Endothelial cell of umbilical vein (primary cell): ENCODE measurements around the gene BET1L. TPM values are rescaled to one million over a fixed set of nuclear protein-coding genes. Genes with fewer than 3 reads are reported as not detected.

Experiments
- BruUV-seq: library from RNA; stranded (reverse); fragments of 400-500 nt; replicated peaks from 2 replicates; lab custom pipeline; 2021; lab: Mats Ljungman, UMichigan
- CTCF ChIA-PET: fragments of 300-600, 350-600 bp; sonication (Branson Sonifier 250); formaldehyde crosslinking; loops from one replicate; lab custom pipeline; 2021; ENCODE audit warnings: antibody characterized with exemption, inconsistent platforms; lab: Charles Lee
- POLR2A ChIA-PET: fragments of 300-600, 350-600 bp; sonication (Branson Sonifier 250); formaldehyde crosslinking; loops from one replicate; lab custom pipeline; 2021; ENCODE audit warnings: antibody characterized with exemption, inconsistent platforms; lab: Charles Lee
- DNase-seq: peaks from one replicate; pipeline ENCODE4 v3.0.0-alpha.2; 2011; ENCODE audit warnings: low read depth, low spot score
- FAIRE-seq: peaks from 2 replicates; lab custom pipeline; 2011; peaks lifted over from hg19 to GRCh38; lab: Jason Lieb, UNC
- H2AFZ ChIP-seq: 2 replicates; pipeline ENCODE4 v1.6.0; 2012; ENCODE audit warnings: low read depth, low read length, control low read depth, inconsistent platforms
- H3K27ac ChIP-seq: 2 replicates; pipeline ENCODE4 v1.5.1; 2011; ENCODE audit warnings: low read depth, mild to moderate bottlenecking, control low read depth, low read length, moderate library complexity; ENCODE audit not compliant: insufficient read depth
- H3K27me3 ChIP-seq, 2 experiments: 2 replicates each; pipeline versions ENCODE4 v1.6.0 to v1.6.1; 2011; ENCODE audit warnings: low read length in 2 of 2, mixed read lengths in 1 of 2; ENCODE audit not compliant: control insufficient read depth in 2 of 2, insufficient read depth in 2 of 2
- H3K36me3 ChIP-seq, 2 experiments: 2 replicates in 1 of 2; 3 replicates in 1 of 2; pipeline ENCODE4 v1.5.1; 2011; ENCODE audit warnings: low read length in 2 of 2, mild to moderate bottlenecking in 1 of 2, moderate library complexity in 1 of 2; ENCODE audit not compliant: control insufficient read depth in 2 of 2, insufficient read depth in 2 of 2; ENCODE audit errors: extremely low read depth in 1 of 2
- H3K4me1 ChIP-seq: 3 replicates; pipeline ENCODE4 v1.5.1; 2011; ENCODE audit warnings: mild to moderate bottlenecking, low read length; ENCODE audit not compliant: control insufficient read depth, insufficient read depth; ENCODE audit errors: extremely low read depth
- H3K4me2 ChIP-seq: 2 replicates; pipeline ENCODE4 v1.6.1; 2011; ENCODE audit warnings: low read length, control low read depth, mixed read lengths; ENCODE audit not compliant: insufficient read depth
- H3K4me3 ChIP-seq, 3 experiments: fragments of 200-600 bp in 1 of 3; sonication (generic), shearing (Covaris generic) in 1 of 3; replicated peaks in 1 of 3; 2 replicates each; pipeline ENCODE4 v1.5.1; 2011 to 2016; ENCODE audit warnings: control low read depth in 3 of 3, low read length in 3 of 3, mild to moderate bottlenecking in 2 of 3, inconsistent platforms in 1 of 3, low read depth in 1 of 3, moderate library complexity in 1 of 3; ENCODE audit not compliant: insufficient read depth in 1 of 3
- H3K79me2 ChIP-seq: 2 replicates; pipeline ENCODE4 v1.6.0; 2012; ENCODE audit warnings: low read length, inconsistent platforms; ENCODE audit not compliant: control insufficient read depth, insufficient read depth
- H3K9ac ChIP-seq: replicated peaks from 2 replicates; pipeline ENCODE3; 2011; ENCODE audit warnings: low read length, control low read depth; ENCODE audit not compliant: insufficient read depth; ENCODE audit errors: extremely low read depth
- H3K9me1 ChIP-seq: replicated peaks from 3 replicates; pipeline ENCODE4 v1.6.0; 2011; ENCODE audit warnings: mild to moderate bottlenecking, low read length; ENCODE audit not compliant: control insufficient read depth, insufficient read depth; ENCODE audit errors: extremely low read depth
- H3K9me3 ChIP-seq: replicated peaks from 2 replicates; pipeline ENCODE4 v1.5.1; 2012; ENCODE audit warnings: low read length, inconsistent platforms; ENCODE audit not compliant: control insufficient read depth, insufficient read depth
- H4K20me1 ChIP-seq: replicated peaks from 2 replicates; pipeline ENCODE3; 2011; ENCODE audit warnings: mild to moderate bottlenecking, low read length; ENCODE audit not compliant: control insufficient read depth, insufficient read depth; ENCODE audit errors: extremely low read depth
- FOS ChIP-seq: IDR thresholded peaks from 2 replicates; pipeline ENCODE4 v1.6.1; 2011; ENCODE audit warnings: mild to moderate bottlenecking, low read length, moderate library complexity, borderline replicate concordance; ENCODE audit not compliant: insufficient read depth
- GATA2 ChIP-seq: IDR thresholded peaks from 2 replicates; pipeline ENCODE4 v1.7.0; 2011; ENCODE audit warnings: low read depth, mild to moderate bottlenecking, moderate library complexity, mixed read lengths, low read length; ENCODE audit not compliant: insufficient read length, insufficient read depth
- JUN ChIP-seq: IDR thresholded peaks from 2 replicates; pipeline ENCODE4 v1.6.1; 2011; ENCODE audit warnings: borderline replicate concordance, low read depth; ENCODE audit not compliant: insufficient read length, insufficient read depth
- MYC ChIP-seq: IDR thresholded peaks from one replicate; pipeline ENCODE4 v1.6.1; 2011; ENCODE audit warnings: mild to moderate bottlenecking, low read depth, low read length
- POLR2A ChIP-seq: IDR thresholded peaks from 2 replicates; pipeline ENCODE4 v1.6.1; 2012; ENCODE audit warnings: low read depth, mild to moderate bottlenecking, control low read depth, low read length
- POLR2AphosphoS5 ChIP-seq: IDR thresholded peaks from 2 replicates; pipeline ENCODE4 v1.6.1; 2012; ENCODE audit warnings: low read depth, mild to moderate bottlenecking, control low read depth, low read length, moderate library complexity; ENCODE audit not compliant: insufficient read depth
- dilution Hi-C: fragments of 300-500 bp; cut with MboI; formaldehyde crosslinking; loops from one replicate; pipeline ENCODE4 v1.15.0; 2019; ENCODE audit warnings: low sequenced_read_pairs; ENCODE audit not compliant: extremely low pct_ligation_motif_present
- intact Hi-C: fragments of 100-400 bp; cut with micrococcal nuclease; formaldehyde crosslinking; loops from one replicate; pipeline ENCODE4 v1.10.0; 2022
- polyA plus RNA-seq, 4 experiments: library from polyadenylated mRNA; depleted of rRNA in 3 of 4; stranded (reverse) in 3 of 4; unstranded in 1 of 4; fragments of >200 nt; gene quantifications; 2 replicates each; pipeline versions ENCODE4 v1.2.1 to v1.2.3, GENCODE V29; 2011 to 2012; ENCODE audit warnings: missing spikeins in 1 of 4
- total RNA-seq: library from RNA; stranded (reverse); gene quantifications from 2 replicates; pipeline ENCODE4 v1.2.3, GENCODE V29; 2021
- TF ChIP-seq, protein P1 (sequence below), 2 donors: IDR thresholded peaks; 1 replicate in 1 of 2; 2 replicates in 1 of 2; pipeline ENCODE4 v1.5.1; 2011; ENCODE audit warnings: low read length in 2 of 2, mild to moderate bottlenecking in 2 of 2, moderate library complexity in 2 of 2, control low read depth in 1 of 2, inconsistent platforms in 1 of 2, low read depth in 1 of 2; ENCODE audit not compliant: insufficient read depth in 1 of 2; ENCODE audit errors: extremely low read depth in 1 of 2
- TF ChIP-seq, protein P2 (sequence below): IDR thresholded peaks from 2 replicates; pipeline ENCODE4 v1.6.1; 2011; ENCODE audit not compliant: insufficient read depth, insufficient read length

Gene BET1L
- total and polyA plus RNA-seq, 2 donors (not counting 3 experiments of a cell fraction or from before 2014, with no cell fraction given): 31.0 to 80.0 TPM

DNA sequence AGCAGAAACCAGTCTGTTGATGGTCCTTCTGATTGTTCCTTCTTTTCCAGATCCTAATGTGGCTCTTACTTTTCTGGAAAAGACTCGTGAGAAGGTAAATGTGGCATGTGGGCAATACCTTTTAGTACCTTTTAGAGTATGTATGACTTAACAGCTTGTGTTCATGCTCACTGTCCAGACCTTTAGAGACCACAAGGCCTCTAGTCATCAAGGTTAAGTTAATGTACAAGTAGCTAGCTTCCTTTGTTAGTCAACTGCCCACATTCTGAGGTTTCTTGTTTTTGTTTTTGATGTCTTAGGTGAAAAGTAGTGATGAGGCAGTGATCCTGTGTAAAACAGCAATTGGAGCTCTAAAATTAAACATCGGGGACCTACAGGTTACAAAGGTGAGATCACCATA is 37.2 kb upstream of the BET1L start:
- H4K20me1 ChIP-seq: no peaks in the 10 kb centered on the region
- H3K27me3 ChIP-seq: no peaks in the 10 kb centered on the region
- no peak for DNase-seq
- no peaks in the 10 kb centered on the region for H3K9me3 ChIP-seq
- CTCF ChIA-PET: no interaction called here
- no peaks in the 10 kb centered on the region for H3K4me1 ChIP-seq
- no peaks in the 10 kb centered on the region for H3K9me1 ChIP-seq
- intact Hi-C loops (no loop called here), dilution Hi-C loops (no loop called here)
- no TSS peak for BruUV-seq
- peaks cover 20 to 35% of the 10 kb centered on the region in 2 experiments for H3K36me3 ChIP-seq
- POLR2A ChIA-PET: no interaction called here
- no peak overlapping the region for H3K4me3 ChIP-seq
- H3K9ac ChIP-seq: no peak overlapping the region
- TF ChIP-seq FOS (no peak), POLR2AphosphoS5 (no peak), GATA2 (no peak), JUN (no peak), MYC (no peak), POLR2A (no peak)
- TF ChIP-seq, protein P1, sequence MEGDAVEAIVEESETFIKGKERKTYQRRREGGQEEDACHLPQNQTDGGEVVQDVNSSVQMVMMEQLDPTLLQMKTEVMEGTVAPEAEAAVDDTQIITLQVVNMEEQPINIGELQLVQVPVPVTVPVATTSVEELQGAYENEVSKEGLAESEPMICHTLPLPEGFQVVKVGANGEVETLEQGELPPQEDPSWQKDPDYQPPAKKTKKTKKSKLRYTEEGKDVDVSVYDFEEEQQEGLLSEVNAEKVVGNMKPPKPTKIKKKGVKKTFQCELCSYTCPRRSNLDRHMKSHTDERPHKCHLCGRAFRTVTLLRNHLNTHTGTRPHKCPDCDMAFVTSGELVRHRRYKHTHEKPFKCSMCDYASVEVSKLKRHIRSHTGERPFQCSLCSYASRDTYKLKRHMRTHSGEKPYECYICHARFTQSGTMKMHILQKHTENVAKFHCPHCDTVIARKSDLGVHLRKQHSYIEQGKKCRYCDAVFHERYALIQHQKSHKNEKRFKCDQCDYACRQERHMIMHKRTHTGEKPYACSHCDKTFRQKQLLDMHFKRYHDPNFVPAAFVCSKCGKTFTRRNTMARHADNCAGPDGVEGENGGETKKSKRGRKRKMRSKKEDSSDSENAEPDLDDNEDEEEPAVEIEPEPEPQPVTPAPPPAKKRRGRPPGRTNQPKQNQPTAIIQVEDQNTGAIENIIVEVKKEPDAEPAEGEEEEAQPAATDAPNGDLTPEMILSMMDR (IDR thresholded peaks at IDR 0.05; ENCODE audit: extremely low read depth in 1 of 2, insufficient read depth in 1 of 2, low read depth in 1 of 2, low read length in 2 of 2): no peak
- TF ChIP-seq, protein P2, sequence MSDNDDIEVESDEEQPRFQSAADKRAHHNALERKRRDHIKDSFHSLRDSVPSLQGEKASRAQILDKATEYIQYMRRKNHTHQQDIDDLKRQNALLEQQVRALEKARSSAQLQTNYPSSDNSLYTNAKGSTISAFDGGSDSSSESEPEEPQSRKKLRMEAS: no peak
- no peak overlapping the region for H3K27ac ChIP-seq
- H3K79me2 ChIP-seq: peaks cover 23% of the 10 kb centered on the region
- no peak for FAIRE-seq
- H3K4me2 ChIP-seq: no peak overlapping the region
- H2AFZ ChIP-seq: no peak overlapping the region
